ENCODE measurements around the gene MARK2.

The MARK2 gene

DNA sequence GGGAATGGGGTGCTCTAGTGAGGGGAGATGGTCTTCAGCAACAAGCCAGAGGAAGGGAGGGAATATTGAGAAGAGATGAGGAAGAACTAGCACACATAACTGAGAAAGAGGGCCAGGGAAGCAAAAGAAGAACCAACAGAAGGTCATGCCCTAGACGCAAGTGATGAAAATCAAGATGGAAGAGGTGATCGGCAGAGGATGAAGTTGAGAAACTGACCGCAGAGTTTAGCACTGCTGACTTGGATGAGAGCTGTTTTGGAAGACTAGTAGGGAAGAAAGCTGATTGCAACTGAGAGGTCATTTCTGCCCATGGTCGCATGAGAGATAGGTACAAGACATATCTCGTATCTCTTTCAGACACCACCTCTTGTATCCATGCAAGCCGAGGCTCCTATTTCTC, 22.7 kb upstream of the MARK2 start:
- DNase-seq (ENCODE audit: low read depth), result no peak
- TF ChIP-seq, protein P1, sequence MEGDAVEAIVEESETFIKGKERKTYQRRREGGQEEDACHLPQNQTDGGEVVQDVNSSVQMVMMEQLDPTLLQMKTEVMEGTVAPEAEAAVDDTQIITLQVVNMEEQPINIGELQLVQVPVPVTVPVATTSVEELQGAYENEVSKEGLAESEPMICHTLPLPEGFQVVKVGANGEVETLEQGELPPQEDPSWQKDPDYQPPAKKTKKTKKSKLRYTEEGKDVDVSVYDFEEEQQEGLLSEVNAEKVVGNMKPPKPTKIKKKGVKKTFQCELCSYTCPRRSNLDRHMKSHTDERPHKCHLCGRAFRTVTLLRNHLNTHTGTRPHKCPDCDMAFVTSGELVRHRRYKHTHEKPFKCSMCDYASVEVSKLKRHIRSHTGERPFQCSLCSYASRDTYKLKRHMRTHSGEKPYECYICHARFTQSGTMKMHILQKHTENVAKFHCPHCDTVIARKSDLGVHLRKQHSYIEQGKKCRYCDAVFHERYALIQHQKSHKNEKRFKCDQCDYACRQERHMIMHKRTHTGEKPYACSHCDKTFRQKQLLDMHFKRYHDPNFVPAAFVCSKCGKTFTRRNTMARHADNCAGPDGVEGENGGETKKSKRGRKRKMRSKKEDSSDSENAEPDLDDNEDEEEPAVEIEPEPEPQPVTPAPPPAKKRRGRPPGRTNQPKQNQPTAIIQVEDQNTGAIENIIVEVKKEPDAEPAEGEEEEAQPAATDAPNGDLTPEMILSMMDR (conservative IDR thresholded peaks at IDR 0.05; ENCODE audit: low read depth, low read length), result no peak
- H3K4me3 ChIP-seq (ENCODE audit: low read length), result no peak overlapping the region

DNA sequence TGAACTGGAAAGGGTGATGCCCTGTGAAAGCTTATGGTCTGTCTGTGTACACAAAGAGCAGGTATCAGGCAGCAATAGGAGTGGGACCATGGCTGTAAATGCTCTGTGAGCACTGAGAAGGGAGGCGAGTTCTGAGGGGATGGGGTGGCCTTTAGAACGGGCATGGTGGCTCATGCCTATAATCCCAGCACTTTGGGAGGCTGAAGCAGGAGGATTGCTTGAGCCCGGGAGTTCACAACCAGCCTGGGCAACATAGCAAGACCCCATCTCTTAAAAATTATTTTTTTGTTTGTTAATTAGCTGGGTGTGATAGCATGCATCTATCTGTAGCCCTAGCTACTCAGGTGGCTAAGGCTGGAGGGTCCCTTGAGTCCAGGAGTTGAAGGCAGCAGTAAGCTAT, 22.2 kb upstream of the MARK2 start:
- TF ChIP-seq, protein P1 (conservative IDR thresholded peaks at IDR 0.05; ENCODE audit: low read depth, low read length), result no peak
- no peak for DNase-seq (ENCODE audit: low read depth)
- no peak overlapping the region for H3K4me3 ChIP-seq (ENCODE audit: low read length)

DNA sequence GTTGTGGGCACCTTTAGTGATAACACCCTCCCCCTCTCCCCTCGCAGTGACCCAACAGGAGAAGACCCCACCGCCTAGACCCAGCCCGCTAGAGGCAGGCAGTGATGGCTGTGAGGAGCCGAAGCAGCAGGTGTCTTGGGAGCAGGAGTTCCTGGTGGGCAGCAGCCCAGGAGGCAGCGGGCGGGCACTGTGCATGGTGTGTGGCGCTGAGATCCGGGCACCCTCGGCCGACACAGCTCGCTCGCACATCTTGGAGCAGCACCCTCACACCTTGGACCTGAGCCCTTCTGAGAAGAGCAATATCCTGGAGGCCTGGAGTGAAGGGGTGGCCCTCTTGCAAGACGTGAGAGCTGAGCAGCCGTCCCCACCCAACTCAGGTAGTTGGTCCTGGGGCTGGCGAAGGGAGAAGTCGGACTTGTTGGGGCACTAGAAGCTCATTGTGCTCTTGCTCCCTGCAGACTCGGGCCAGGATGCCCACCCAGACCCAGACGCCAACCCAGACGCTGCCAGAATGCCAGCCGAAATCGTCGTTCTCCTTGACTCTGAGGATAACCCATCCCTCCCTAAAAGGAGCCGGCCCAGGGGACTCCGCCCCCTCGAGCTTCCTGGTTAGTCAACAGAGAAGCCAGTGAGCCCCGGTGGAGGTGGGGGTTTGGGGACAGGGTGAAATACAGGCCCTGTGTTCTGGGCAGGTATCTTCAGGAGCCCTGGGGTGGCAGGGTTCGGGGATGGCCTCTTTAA, 21.0 kb upstream of the MARK2 start:
- H3K4me3 ChIP-seq (ENCODE audit: low read length), result no peak overlapping the region
- TF ChIP-seq, protein P1 (conservative IDR thresholded peaks at IDR 0.05; ENCODE audit: low read depth, low read length), result no peak
- DNase-seq (ENCODE audit: low read depth), result no peak

DNA sequence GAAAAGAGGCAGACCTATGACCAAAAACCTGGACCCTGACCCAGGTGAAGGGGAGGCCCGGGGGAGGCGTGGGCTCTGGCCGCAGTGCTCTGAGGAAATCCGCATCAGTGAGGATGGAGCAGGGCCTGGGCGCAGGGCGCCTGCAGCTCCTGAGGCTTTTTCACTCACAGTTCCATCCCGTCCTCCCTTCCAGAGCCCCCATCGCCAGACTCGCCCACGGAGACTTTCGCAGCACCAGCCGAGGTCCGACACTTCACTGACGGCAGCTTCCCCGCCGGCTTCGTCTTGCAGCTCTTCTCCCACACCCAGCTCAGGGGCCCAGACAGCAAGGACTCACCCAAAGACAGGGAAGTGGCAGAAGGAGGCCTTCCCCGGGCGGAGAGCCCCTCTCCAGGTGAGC, 20.3 kb upstream of the MARK2 start:
- H3K4me3 ChIP-seq (ENCODE audit: low read length), result no peak overlapping the region
- TF ChIP-seq, protein P1 (conservative IDR thresholded peaks at IDR 0.05; ENCODE audit: low read depth, low read length), result no peak
- DNase-seq (ENCODE audit: low read depth), result no peak

DNA sequence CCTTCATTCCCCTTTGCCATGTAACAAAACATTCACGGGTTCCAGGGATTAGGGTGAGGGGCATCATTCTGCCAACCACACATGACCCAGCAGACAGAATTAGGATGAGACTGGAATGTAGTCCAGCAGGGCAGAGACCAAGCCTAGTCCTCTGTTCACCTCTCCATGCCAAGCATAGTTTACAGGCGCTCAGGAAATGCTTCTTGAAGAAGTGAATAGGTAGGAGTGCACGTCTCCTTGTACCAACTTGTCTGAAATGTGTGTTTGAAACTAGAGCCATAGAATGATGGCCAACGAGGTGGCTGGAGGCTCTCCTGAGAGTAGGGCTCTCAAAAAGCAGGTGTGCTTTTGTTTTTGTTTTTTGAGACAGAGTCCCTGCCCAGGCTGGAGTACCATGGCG, 17.5 kb upstream of the MARK2 start:
- no peak overlapping the region for H3K4me3 ChIP-seq (ENCODE audit: low read length)
- TF ChIP-seq, protein P1 (conservative IDR thresholded peaks at IDR 0.05; ENCODE audit: low read depth, low read length), result no peak
- no peak for DNase-seq (ENCODE audit: low read depth)

DNA sequence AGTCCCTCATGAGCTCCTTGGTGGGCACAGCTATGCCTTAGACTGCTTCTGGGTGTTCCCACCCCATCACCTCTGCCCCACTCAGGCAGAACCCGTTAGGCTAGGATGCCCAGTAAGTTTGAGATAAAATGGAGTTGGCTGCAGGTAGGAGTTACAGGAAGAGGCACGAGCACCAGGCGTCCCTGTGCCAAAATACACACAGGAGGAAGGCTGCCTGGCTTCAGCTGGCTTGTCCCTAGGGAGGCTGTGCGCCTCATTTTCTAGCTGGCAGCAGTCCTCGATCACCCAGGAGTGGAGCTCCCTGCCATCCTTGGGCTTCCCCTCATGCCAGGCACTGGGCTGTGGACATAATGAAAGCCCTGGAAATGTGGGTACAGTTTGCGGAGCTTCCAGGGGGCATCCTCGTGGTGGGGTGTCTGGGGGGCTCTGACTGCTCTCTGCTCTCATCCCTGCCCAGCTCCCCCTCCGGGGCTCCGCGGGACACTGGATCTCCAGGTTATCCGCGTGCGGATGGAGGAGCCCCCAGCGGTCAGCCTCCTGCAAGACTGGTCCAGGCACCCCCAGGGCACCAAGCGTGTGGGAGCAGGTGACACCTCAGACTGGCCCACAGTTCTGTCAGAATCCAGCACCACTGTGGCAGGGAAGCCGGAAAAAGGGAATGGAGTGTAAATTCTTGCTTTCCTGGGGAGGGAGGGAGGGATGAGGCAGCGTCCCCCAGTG, 12.3 kb upstream of the MARK2 start:
- TF ChIP-seq, protein P1 (conservative IDR thresholded peaks at IDR 0.05; ENCODE audit: low read depth, low read length), result no peak
- no peak for DNase-seq (ENCODE audit: low read depth)
- H3K4me3 ChIP-seq (ENCODE audit: low read length), result no peak overlapping the region

Measured in retinal pigment epithelial cell (primary cell).